Activated naive CD8-positive, alpha-beta T cell treated with anti-CD3 and anti-CD28 coated beads, Interleukin-2, amount 50 U/mL, for 24 hours (primary cell): ENCODE measurements around the gene PSG4.
A peak's percentile ranks its signal among the peaks of the same experiment; 100 is the strongest.
"Not testable (repeated sequence)": the region's sequence is repeated elsewhere in the genome, so short reads cannot be mapped to it uniquely, and the experiment has no call there.

Source experiments
- ATAC-seq: fragments of 150-1000 bp; cut with Tn5 transposase; one replicate; pipeline ENCODE4 v1.10.0; 2021
- DNase-seq: peaks from one replicate; pipeline ENCODE4 v3.0.0; 2021
- H3K27ac Mint-ChIP-seq: one replicate; pipeline ENCODE4 v1.8.0; 2021; ENCODE audit warnings: mild to moderate bottlenecking, mixed read lengths
- H3K27me3 Mint-ChIP-seq: one replicate; pipeline ENCODE4 v1.8.0; 2021; ENCODE audit warnings: mixed read lengths
- H3K36me3 Mint-ChIP-seq: one replicate; pipeline ENCODE4 v1.8.0; 2021; ENCODE audit warnings: low read depth, mixed read lengths
- H3K4me1 Mint-ChIP-seq: one replicate; pipeline ENCODE4 v1.8.0; 2021; ENCODE audit warnings: mixed read lengths
- H3K4me3 Mint-ChIP-seq: one replicate; pipeline ENCODE4 v1.8.0; 2021; ENCODE audit warnings: mild to moderate bottlenecking, moderate library complexity, mixed read lengths
- H3K9me3 Mint-ChIP-seq: one replicate; pipeline ENCODE4 v1.8.0; 2021; ENCODE audit warnings: mixed read lengths

PSG4 gene

DNA sequence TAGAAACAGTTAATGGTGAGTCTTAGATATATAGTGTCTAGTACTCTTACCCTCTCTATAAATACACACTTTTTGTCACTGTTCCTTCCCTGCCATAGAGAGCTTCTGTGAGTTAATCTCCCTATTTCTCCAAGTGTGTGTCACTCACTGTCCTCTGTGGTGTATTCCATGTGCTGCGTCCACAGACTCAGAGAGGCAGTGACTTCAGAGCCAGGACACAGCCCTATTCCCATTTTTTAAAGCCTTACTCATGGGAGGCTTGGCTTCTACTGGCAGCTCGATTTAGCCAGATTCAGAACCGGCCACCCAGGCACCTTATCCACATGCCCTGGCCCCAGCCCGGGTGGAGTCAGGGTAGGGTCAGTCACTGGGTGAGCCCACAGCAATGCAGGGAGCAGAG, 13.7 kb upstream of the PSG4 start:
- not testable (repeated sequence) for H3K27ac Mint-ChIP-seq, DNase-seq, H3K4me3 Mint-ChIP-seq, H3K36me3 Mint-ChIP-seq, H3K4me1 Mint-ChIP-seq, ATAC-seq
- Mint-ChIP-seq H3K27me3 (peaks cover 10% of the 10 kb centered on the region), H3K9me3 (peaks cover 22% of the 10 kb centered on the region)

DNA sequence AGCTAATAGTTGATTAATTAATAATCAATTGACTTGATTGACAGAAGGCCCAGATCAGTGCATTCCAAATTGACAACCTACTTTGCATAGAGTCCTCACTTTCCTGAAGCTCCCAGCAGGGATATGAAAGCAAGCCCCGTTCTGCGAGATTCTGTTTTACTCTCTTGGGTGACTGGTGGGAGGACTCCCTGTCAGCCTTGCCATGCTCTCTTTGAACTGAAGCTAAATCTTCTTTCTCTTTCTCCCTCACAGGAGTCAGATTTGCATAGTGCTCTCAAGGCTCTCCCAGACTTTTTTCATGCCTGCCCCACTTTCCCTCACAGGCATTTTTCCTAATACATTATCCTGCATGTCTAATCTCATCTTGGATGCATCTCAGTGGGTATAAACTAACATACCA, 10.4 kb upstream of the PSG4 start:
- DNase-seq, H3K9me3 Mint-ChIP-seq, ATAC-seq, H3K36me3 Mint-ChIP-seq, H3K4me3 Mint-ChIP-seq, H3K27ac Mint-ChIP-seq, H3K4me1 Mint-ChIP-seq: not testable (repeated sequence)
- H3K27me3 Mint-ChIP-seq = peaks cover 12% of the 10 kb centered on the region

GRCh38 chr19:43207991-43208390, 2.6 kb upstream of the PSG4 start:
- H3K27me3 Mint-ChIP-seq = peaks cover 7% of the 10 kb centered on the region
- DNase-seq (no peak), ATAC-seq (no peak)
- H3K27ac Mint-ChIP-seq = no peak overlapping the region
- no peaks in the 10 kb centered on the region for H3K4me1 Mint-ChIP-seq
- H3K4me3 Mint-ChIP-seq = no peak overlapping the region
- H3K9me3 Mint-ChIP-seq = no peaks in the 10 kb centered on the region
- no peaks in the 10 kb centered on the region for H3K36me3 Mint-ChIP-seq

- not testable (repeated sequence) for H3K4me3 Mint-ChIP-seq, ATAC-seq, H3K36me3 Mint-ChIP-seq, H3K4me1 Mint-ChIP-seq, H3K27ac Mint-ChIP-seq, H3K9me3 Mint-ChIP-seq, H3K27me3 Mint-ChIP-seq
- peak; percentile 45 for DNase-seq
These were observed 1.7 kb upstream of the PSG4 start for GRCh38 chr19:43207174-43207573.

DNA sequence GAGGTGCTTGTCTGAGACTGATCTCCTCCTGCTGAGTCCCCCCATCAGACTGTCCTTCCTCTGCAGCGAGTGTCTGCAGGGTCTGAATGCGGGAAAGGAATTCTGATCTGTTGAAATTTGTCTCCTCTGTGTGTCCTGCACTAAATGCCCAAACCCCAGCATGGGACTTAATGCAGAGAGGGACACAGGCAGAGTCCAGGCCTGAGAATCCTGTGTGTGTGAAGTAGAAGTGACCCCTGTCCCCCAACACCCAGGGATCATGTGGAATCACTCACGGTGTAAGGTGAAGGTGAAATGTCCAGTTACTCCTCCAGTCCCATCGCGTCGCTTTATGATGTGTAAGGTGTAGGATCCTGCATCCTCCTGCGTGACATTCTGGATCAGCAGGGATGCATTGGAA, 1.8 kb downstream of the PSG4 start:
- H3K9me3 Mint-ChIP-seq, H3K4me3 Mint-ChIP-seq, H3K27me3 Mint-ChIP-seq, H3K4me1 Mint-ChIP-seq, H3K27ac Mint-ChIP-seq, ATAC-seq, H3K36me3 Mint-ChIP-seq, DNase-seq: not testable (repeated sequence)

DNA sequence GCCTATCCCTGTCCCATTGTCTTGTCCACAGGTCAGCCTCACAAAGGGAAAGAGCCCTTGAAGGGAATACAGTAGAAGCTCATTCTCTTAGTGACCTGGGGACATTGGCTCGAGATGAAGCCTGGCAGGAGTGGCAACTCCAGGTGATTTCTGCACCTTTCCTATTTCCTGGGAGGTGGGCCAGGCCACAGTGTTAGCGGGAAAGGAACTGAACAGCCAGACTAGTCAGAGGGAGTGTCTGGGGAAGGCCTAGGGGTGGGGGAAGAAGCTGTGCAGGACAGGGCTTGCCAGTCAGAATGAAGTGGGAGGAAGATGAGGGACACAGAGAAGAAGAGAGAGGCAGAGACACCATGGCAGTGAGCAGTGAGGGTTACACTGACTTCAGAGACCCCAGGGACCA, 3.5 kb downstream of the PSG4 start:
- H3K27ac Mint-ChIP-seq, DNase-seq, H3K9me3 Mint-ChIP-seq, H3K4me3 Mint-ChIP-seq, H3K36me3 Mint-ChIP-seq, ATAC-seq, H3K27me3 Mint-ChIP-seq, H3K4me1 Mint-ChIP-seq: not testable (repeated sequence)

DNA sequence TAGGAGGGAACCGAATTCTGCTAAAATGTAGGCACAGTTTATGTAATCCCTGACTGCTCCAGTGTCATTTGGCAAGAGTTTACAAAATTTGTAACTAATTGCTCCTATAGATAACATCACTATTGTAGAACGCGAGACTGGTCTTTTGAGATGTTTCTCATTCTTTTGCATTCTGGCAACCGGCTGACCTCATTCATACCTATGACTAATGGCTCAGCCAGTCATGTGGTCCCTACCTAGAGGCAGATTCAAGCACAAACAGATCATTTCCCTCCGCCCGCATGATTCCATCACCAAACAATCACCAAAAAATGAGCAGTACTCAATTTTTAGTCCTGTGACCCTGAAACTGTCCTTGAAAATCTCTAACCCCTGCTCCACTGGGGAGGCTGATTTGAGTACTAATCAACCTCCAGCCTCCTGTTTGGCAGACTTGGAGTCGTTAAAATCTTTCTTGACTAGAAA, 4.1 kb downstream of the PSG4 start:
- H3K4me3 Mint-ChIP-seq, H3K9me3 Mint-ChIP-seq, H3K27ac Mint-ChIP-seq, H3K36me3 Mint-ChIP-seq, H3K4me1 Mint-ChIP-seq, DNase-seq, ATAC-seq, H3K27me3 Mint-ChIP-seq: not testable (repeated sequence)

DNA sequence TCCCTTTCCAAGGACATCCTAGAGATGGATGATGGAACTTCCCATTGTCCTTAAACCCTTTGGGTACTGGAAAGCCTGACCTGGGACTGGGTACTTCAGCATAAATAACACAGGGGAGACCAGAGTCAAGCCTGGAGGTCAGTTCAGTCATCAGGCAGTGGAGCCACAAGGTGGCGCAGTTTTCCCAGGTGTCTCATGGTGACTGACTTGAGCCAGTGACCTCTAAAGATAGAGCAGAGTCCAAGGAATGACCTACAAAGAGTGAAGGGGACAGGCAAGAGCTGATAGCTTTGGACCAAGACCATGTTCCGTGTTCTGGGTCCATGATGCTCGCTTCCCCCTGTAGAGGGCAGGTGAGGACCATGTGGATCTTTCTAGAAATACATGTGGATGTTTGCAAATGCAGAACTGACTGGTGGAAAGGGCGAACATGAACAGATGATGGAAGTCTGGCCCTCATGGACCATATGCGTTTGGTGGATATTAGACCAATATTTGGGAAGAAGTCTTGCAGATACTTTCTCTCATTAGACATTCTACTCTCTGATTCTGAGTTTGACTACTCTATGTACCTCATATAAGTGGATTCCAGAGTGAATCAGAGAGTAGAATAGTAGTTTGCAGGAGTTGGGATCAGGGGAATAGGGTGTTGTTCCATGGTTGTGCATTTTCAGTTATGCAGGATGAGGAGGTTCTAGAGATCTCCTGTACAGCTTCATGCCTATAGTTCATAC, 6.6 kb downstream of the PSG4 start:
- not testable (repeated sequence) for H3K27me3 Mint-ChIP-seq, H3K27ac Mint-ChIP-seq, ATAC-seq, DNase-seq, H3K4me3 Mint-ChIP-seq, H3K9me3 Mint-ChIP-seq, H3K4me1 Mint-ChIP-seq, H3K36me3 Mint-ChIP-seq

- ATAC-seq, H3K9me3 Mint-ChIP-seq, DNase-seq, H3K4me3 Mint-ChIP-seq, H3K27me3 Mint-ChIP-seq, H3K4me1 Mint-ChIP-seq, H3K27ac Mint-ChIP-seq, H3K36me3 Mint-ChIP-seq: not testable (repeated sequence)
These were observed 7.6 kb downstream of the PSG4 start for GRCh38 chr19:43197666-43198397.

DNA sequence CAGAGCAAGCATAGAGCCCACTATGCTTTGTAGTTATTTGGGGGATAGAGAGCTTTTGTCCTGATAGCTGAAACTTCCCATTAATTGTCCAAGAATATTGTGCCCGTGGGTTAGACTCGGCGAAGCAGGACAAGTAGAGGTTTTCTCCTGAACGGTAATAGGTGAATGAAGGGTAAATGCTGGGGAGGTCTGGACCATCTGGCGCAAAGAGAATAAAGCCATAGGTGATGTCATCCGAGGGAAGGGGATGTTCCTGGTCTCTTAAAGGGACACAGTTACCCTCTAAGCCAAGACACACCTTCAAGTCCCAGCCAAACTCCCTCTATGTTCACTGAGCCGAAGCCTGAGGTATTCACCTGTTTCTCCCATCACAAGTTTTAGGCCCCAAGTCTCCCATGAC, 11.0 kb downstream of the PSG4 start:
- not testable (repeated sequence) for H3K4me3 Mint-ChIP-seq, H3K36me3 Mint-ChIP-seq, H3K4me1 Mint-ChIP-seq, H3K9me3 Mint-ChIP-seq, H3K27ac Mint-ChIP-seq, ATAC-seq, H3K27me3 Mint-ChIP-seq, DNase-seq

- H3K4me1 Mint-ChIP-seq, H3K27ac Mint-ChIP-seq, ATAC-seq, H3K9me3 Mint-ChIP-seq, DNase-seq, H3K27me3 Mint-ChIP-seq, H3K36me3 Mint-ChIP-seq, H3K4me3 Mint-ChIP-seq: not testable (repeated sequence)
These were observed 12.9 kb downstream of the PSG4 start for GRCh38 chr19:43192381-43193155.

GRCh38 chr19:43188092-43188491, 17.3 kb downstream of the PSG4 start:
- H3K4me1 Mint-ChIP-seq, H3K36me3 Mint-ChIP-seq, H3K27ac Mint-ChIP-seq, ATAC-seq, H3K4me3 Mint-ChIP-seq, DNase-seq, H3K9me3 Mint-ChIP-seq: not testable (repeated sequence)
- H3K27me3 Mint-ChIP-seq = peaks cover 15% of the 10 kb centered on the region

GRCh38 chr19:43186311-43186935, 19.0 kb downstream of the PSG4 start, which contains the start of gene PSG5:
Gene PSG5, minus strand, starts transcription at chr19:43186536. Its CDS starts 131 bp downstream, at chr19:43186405.
- ATAC-seq, H3K9me3 Mint-ChIP-seq, H3K4me3 Mint-ChIP-seq, H3K27ac Mint-ChIP-seq, DNase-seq, H3K36me3 Mint-ChIP-seq, H3K4me1 Mint-ChIP-seq: not testable (repeated sequence)
- H3K27me3 Mint-ChIP-seq = peaks cover 12% of the 10 kb centered on the region
